ENCODE data around the gene TRIM28.

GRCh38 chr19:58497634-58498170 lies 46.2 kb upstream of the TRIM28 start:
- TF ChIP-seq EZH2 (IDR thresholded peaks at IDR 0.05) (no peak), POLR2AphosphoS5 (IDR thresholded peaks at IDR 0.05; ENCODE audit: borderline replicate concordance, low read depth, low read length) (no peak), FOXP2 (optimal IDR thresholded peaks at IDR 0.05; ENCODE audit: control extremely low read depth, extremely low read length, insufficient read depth) (no peak)
